ENCODE measurements around the gene FSIP1.

Gene FSIP1

DNA sequence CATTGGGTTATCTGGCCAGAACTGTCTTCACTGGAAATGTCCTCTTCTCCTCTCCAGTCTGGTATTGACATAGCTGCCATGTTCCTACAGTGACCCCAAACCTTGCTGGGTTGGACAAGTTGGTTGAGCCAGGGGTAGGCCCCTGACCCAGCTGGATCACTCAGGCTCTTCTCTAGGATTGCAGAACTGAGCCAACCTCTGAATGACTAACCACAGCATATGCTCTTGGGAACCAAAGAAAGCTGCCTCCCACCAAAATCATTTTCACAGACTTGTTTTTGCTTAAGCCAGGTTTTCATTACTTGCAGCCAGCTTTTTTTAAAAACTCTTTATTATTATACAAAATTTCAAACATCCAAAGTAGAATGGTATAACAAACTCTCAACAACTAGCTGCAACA lies 41.4 kb downstream of the FSIP1 start:
- H3K4me1 ChIP-seq (ENCODE audit: insufficient read depth, low read length, severe bottlenecking), result no peaks in the 10 kb centered on the region
- H3K4me3 ChIP-seq (ENCODE audit: low read depth, low read length, poor library complexity, severe bottlenecking), result no peak overlapping the region
- no peak overlapping the region for H3K4me2 ChIP-seq (ENCODE audit: low read length)
- H3K9ac ChIP-seq (ENCODE audit: low read length), result no peak overlapping the region
- H3K27ac ChIP-seq (ENCODE audit: low read depth, low read length, poor library complexity, severe bottlenecking), result no peak overlapping the region
- no peaks in the 10 kb centered on the region for H3K9me2 ChIP-seq (ENCODE audit: low read depth, low read length)
- H4K20me1 ChIP-seq (ENCODE audit: insufficient read depth, low read length), result no peaks in the 10 kb centered on the region
- no peaks in the 10 kb centered on the region for H3K27me3 ChIP-seq (ENCODE audit: insufficient read depth, low read length)
- TF ChIP-seq EZH2 (IDR thresholded peaks at IDR 0.05; ENCODE audit: borderline replicate concordance, low read length), result no peak
- TF ChIP-seq, protein P1, sequence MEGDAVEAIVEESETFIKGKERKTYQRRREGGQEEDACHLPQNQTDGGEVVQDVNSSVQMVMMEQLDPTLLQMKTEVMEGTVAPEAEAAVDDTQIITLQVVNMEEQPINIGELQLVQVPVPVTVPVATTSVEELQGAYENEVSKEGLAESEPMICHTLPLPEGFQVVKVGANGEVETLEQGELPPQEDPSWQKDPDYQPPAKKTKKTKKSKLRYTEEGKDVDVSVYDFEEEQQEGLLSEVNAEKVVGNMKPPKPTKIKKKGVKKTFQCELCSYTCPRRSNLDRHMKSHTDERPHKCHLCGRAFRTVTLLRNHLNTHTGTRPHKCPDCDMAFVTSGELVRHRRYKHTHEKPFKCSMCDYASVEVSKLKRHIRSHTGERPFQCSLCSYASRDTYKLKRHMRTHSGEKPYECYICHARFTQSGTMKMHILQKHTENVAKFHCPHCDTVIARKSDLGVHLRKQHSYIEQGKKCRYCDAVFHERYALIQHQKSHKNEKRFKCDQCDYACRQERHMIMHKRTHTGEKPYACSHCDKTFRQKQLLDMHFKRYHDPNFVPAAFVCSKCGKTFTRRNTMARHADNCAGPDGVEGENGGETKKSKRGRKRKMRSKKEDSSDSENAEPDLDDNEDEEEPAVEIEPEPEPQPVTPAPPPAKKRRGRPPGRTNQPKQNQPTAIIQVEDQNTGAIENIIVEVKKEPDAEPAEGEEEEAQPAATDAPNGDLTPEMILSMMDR (IDR thresholded peaks at IDR 0.05; ENCODE audit: low read length), result no peak
- H3F3A ChIP-seq (ENCODE audit: insufficient read depth, low read length), result no peaks in the 10 kb centered on the region
- no peak overlapping the region for H2AFZ ChIP-seq (ENCODE audit: low read length)
- no peaks in the 10 kb centered on the region for H3K36me3 ChIP-seq (ENCODE audit: insufficient read depth, low read length)
- H3K79me2 ChIP-seq (ENCODE audit: insufficient read depth, low read length), result no peaks in the 10 kb centered on the region
- H3K9me3 ChIP-seq (ENCODE audit: low read length), result no peaks in the 10 kb centered on the region

- Histone ChIP-seq H3F3A (ENCODE audit: insufficient read depth, low read length) (no peaks in the 10 kb centered on the region), H3K79me2 (ENCODE audit: insufficient read depth, low read length) (no peaks in the 10 kb centered on the region), H2AFZ (ENCODE audit: low read length) (no peak overlapping the region), H3K27me3 (ENCODE audit: insufficient read depth, low read length) (no peaks in the 10 kb centered on the region), H3K4me3 (ENCODE audit: low read depth, low read length, poor library complexity, severe bottlenecking) (no peak overlapping the region), H3K9ac (ENCODE audit: low read length) (no peak overlapping the region), H3K9me2 (ENCODE audit: low read depth, low read length) (no peaks in the 10 kb centered on the region), H3K36me3 (ENCODE audit: insufficient read depth, low read length) (no peaks in the 10 kb centered on the region), H4K20me1 (ENCODE audit: insufficient read depth, low read length) (no peaks in the 10 kb centered on the region), H3K9me3 (ENCODE audit: low read length) (no peaks in the 10 kb centered on the region), H3K27ac (ENCODE audit: low read depth, low read length, poor library complexity, severe bottlenecking) (no peak overlapping the region), H3K4me1 (ENCODE audit: insufficient read depth, low read length, severe bottlenecking) (no peaks in the 10 kb centered on the region), H3K4me2 (ENCODE audit: low read length) (no peak overlapping the region)
- TF ChIP-seq, protein P1 (IDR thresholded peaks at IDR 0.05; ENCODE audit: low read length), result no peak
- TF ChIP-seq EZH2 (IDR thresholded peaks at IDR 0.05; ENCODE audit: borderline replicate concordance, low read length), result no peak
Observed at GRCh38 chr15:39738998-39739397, 43.6 kb downstream of the FSIP1 start.

- Histone ChIP-seq H3K79me2 (ENCODE audit: insufficient read depth, low read length) (no peaks in the 10 kb centered on the region), H3K4me3 (ENCODE audit: low read depth, low read length, poor library complexity, severe bottlenecking) (no peak overlapping the region), H3K4me1 (ENCODE audit: insufficient read depth, low read length, severe bottlenecking) (no peaks in the 10 kb centered on the region), H3K4me2 (ENCODE audit: low read length) (no peak overlapping the region), H3K27me3 (ENCODE audit: insufficient read depth, low read length) (no peaks in the 10 kb centered on the region), H3K27ac (ENCODE audit: low read depth, low read length, poor library complexity, severe bottlenecking) (no peak overlapping the region), H3K9ac (ENCODE audit: low read length) (no peak overlapping the region), H4K20me1 (ENCODE audit: insufficient read depth, low read length) (no peaks in the 10 kb centered on the region), H3K9me2 (ENCODE audit: low read depth, low read length) (no peaks in the 10 kb centered on the region), H3K9me3 (ENCODE audit: low read length) (no peaks in the 10 kb centered on the region), H3F3A (ENCODE audit: insufficient read depth, low read length) (no peaks in the 10 kb centered on the region), H2AFZ (ENCODE audit: low read length) (no peak overlapping the region), H3K36me3 (ENCODE audit: insufficient read depth, low read length) (no peaks in the 10 kb centered on the region)
- TF ChIP-seq EZH2 (IDR thresholded peaks at IDR 0.05; ENCODE audit: borderline replicate concordance, low read length), result no peak
- TF ChIP-seq, protein P1 (IDR thresholded peaks at IDR 0.05; ENCODE audit: low read length), result no peak
Observed at GRCh38 chr15:39737196-39737550, 45.5 kb downstream of the FSIP1 start.
